ENCODE results near the gene CLSTN2.

Gene CLSTN2

GRCh38 chr3:140011086-140011485 is 76.1 kb downstream of the CLSTN2 start:
- DNase-seq (ENCODE audit: insufficient read length, low spot score) (no peak), FAIRE-seq (no peak)
- no peak for TF ChIP-seq SPI1 (IDR thresholded peaks at IDR 0.05; ENCODE audit: low read depth, low read length)
- TF ChIP-seq POLR2AphosphoS5 (IDR thresholded peaks at IDR 0.05; ENCODE audit: low read depth, low read length), result no peak
- TF ChIP-seq POU2F2 (IDR thresholded peaks at IDR 0.05; ENCODE audit: low read depth, low read length), result no peak
- TF ChIP-seq POLR2A (IDR thresholded peaks at IDR 0.05; ENCODE audit: low read depth, low read length), result no peak
- TF ChIP-seq TAF1 (IDR thresholded peaks at IDR 0.05; ENCODE audit: low read depth, low read length), result no peak
- TF ChIP-seq PAX5 (IDR thresholded peaks at IDR 0.05; ENCODE audit: insufficient read depth, low read length, severe bottlenecking), result no peak

GRCh38 chr3:140011611-140012277 is 76.8 kb downstream of the CLSTN2 start:
- no peak for FAIRE-seq
- no peak for TF ChIP-seq SPI1 (IDR thresholded peaks at IDR 0.05; ENCODE audit: low read depth, low read length)
- no peak for TF ChIP-seq POU2F2 (IDR thresholded peaks at IDR 0.05; ENCODE audit: low read depth, low read length)
- no peak for TF ChIP-seq POLR2A (IDR thresholded peaks at IDR 0.05; ENCODE audit: low read depth, low read length)
- TF ChIP-seq TAF1 (IDR thresholded peaks at IDR 0.05; ENCODE audit: low read depth, low read length), result no peak
- no peak for TF ChIP-seq POLR2AphosphoS5 (IDR thresholded peaks at IDR 0.05; ENCODE audit: low read depth, low read length)
- TF ChIP-seq PAX5 (IDR thresholded peaks at IDR 0.05; ENCODE audit: insufficient read depth, low read length, severe bottlenecking), result no peak

GRCh38 chr3:140013220-140013619 is 78.2 kb downstream of the CLSTN2 start:
- TF ChIP-seq SPI1 (IDR thresholded peaks at IDR 0.05; ENCODE audit: low read depth, low read length) (no peak), POLR2AphosphoS5 (IDR thresholded peaks at IDR 0.05; ENCODE audit: low read depth, low read length) (no peak)
- FAIRE-seq (no peak), DNase-seq (ENCODE audit: insufficient read length, low spot score) (no peak)

More at GRCh38 chr3:140011611-140012277, 76.8 kb downstream of the CLSTN2 start:
- DNase-seq (ENCODE audit: insufficient read length, low spot score), result no peak

GRCh38 chr3:140014831-140015495 is 80.0 kb downstream of the CLSTN2 start:
- no peak for DNase-seq (ENCODE audit: insufficient read length, low spot score)
- no peak for FAIRE-seq
- TF ChIP-seq SPI1 (IDR thresholded peaks at IDR 0.05; ENCODE audit: low read depth, low read length) (no peak), TAF1 (IDR thresholded peaks at IDR 0.05; ENCODE audit: low read depth, low read length) (no peak), POU2F2 (IDR thresholded peaks at IDR 0.05; ENCODE audit: low read depth, low read length) (no peak), PAX5 (IDR thresholded peaks at IDR 0.05; ENCODE audit: insufficient read depth, low read length, severe bottlenecking) (no peak), POLR2AphosphoS5 (IDR thresholded peaks at IDR 0.05; ENCODE audit: low read depth, low read length) (no peak)

GRCh38 chr3:140015741-140016140 is 80.8 kb downstream of the CLSTN2 start:
- no peak for DNase-seq (ENCODE audit: insufficient read length, low spot score)
- TF ChIP-seq POU2F2 (IDR thresholded peaks at IDR 0.05; ENCODE audit: low read depth, low read length) (no peak), TAF1 (IDR thresholded peaks at IDR 0.05; ENCODE audit: low read depth, low read length) (no peak), POLR2AphosphoS5 (IDR thresholded peaks at IDR 0.05; ENCODE audit: low read depth, low read length) (no peak), PAX5 (IDR thresholded peaks at IDR 0.05; ENCODE audit: insufficient read depth, low read length, severe bottlenecking) (no peak), POLR2A (IDR thresholded peaks at IDR 0.05; ENCODE audit: low read depth, low read length) (no peak), SPI1 (IDR thresholded peaks at IDR 0.05; ENCODE audit: low read depth, low read length) (no peak)
- no peak for FAIRE-seq

- no peak for DNase-seq (ENCODE audit: insufficient read length, low spot score)
Observed at GRCh38 chr3:140018556-140018955, 83.6 kb downstream of the CLSTN2 start.

GRCh38 chr3:140019946-140020345 is 85.0 kb downstream of the CLSTN2 start:
- DNase-seq (ENCODE audit: insufficient read length, low spot score) (no peak), FAIRE-seq (no peak)
- TF ChIP-seq TAF1 (IDR thresholded peaks at IDR 0.05; ENCODE audit: low read depth, low read length) (no peak), POU2F2 (IDR thresholded peaks at IDR 0.05; ENCODE audit: low read depth, low read length) (no peak), PAX5 (IDR thresholded peaks at IDR 0.05; ENCODE audit: insufficient read depth, low read length, severe bottlenecking) (no peak), POLR2AphosphoS5 (IDR thresholded peaks at IDR 0.05; ENCODE audit: low read depth, low read length) (no peak), SPI1 (IDR thresholded peaks at IDR 0.05; ENCODE audit: low read depth, low read length) (no peak)

More at GRCh38 chr3:140018556-140018955, 83.6 kb downstream of the CLSTN2 start:
- TF ChIP-seq POLR2AphosphoS5 (IDR thresholded peaks at IDR 0.05; ENCODE audit: low read depth, low read length) (no peak), POLR2A (IDR thresholded peaks at IDR 0.05; ENCODE audit: low read depth, low read length) (no peak), PAX5 (IDR thresholded peaks at IDR 0.05; ENCODE audit: insufficient read depth, low read length, severe bottlenecking) (no peak), POU2F2 (IDR thresholded peaks at IDR 0.05; ENCODE audit: low read depth, low read length) (no peak), SPI1 (IDR thresholded peaks at IDR 0.05; ENCODE audit: low read depth, low read length) (no peak), TAF1 (IDR thresholded peaks at IDR 0.05; ENCODE audit: low read depth, low read length) (no peak)
- no peak for FAIRE-seq

GRCh38 chr3:140020541-140020940 is 85.6 kb downstream of the CLSTN2 start:
- FAIRE-seq (no peak), DNase-seq (ENCODE audit: insufficient read length, low spot score) (no peak)
- TF ChIP-seq POLR2A (IDR thresholded peaks at IDR 0.05; ENCODE audit: low read depth, low read length) (no peak), POU2F2 (IDR thresholded peaks at IDR 0.05; ENCODE audit: low read depth, low read length) (no peak), TAF1 (IDR thresholded peaks at IDR 0.05; ENCODE audit: low read depth, low read length) (no peak), PAX5 (IDR thresholded peaks at IDR 0.05; ENCODE audit: insufficient read depth, low read length, severe bottlenecking) (no peak), POLR2AphosphoS5 (IDR thresholded peaks at IDR 0.05; ENCODE audit: low read depth, low read length) (no peak), SPI1 (IDR thresholded peaks at IDR 0.05; ENCODE audit: low read depth, low read length) (no peak)

- DNase-seq (ENCODE audit: insufficient read length, low spot score), result no peak
- TF ChIP-seq PAX5 (IDR thresholded peaks at IDR 0.05; ENCODE audit: insufficient read depth, low read length, severe bottlenecking), result no peak
- no peak for FAIRE-seq
Observed at GRCh38 chr3:140021269-140021668, 86.3 kb downstream of the CLSTN2 start.
